ENCODE results near the gene HNRNPD.

Gene HNRNPD

GRCh38 chr4:82380344-82380743 lies 6.6 kb upstream of the HNRNPD start:
- TF ChIP-seq CTCF (IDR thresholded peaks at IDR 0.05; ENCODE audit: unreplicated experiment in 3 of 3): no peak
- H3K27ac Mint-ChIP-seq: no peak overlapping the region
- H3K27me3 Mint-ChIP-seq (ENCODE audit: low read depth): no peaks in the 10 kb centered on the region
- peaks cover 22% of the 10 kb centered on the region for H3K36me3 Mint-ChIP-seq (ENCODE audit: low read depth)
- H3K9me3 Mint-ChIP-seq: peaks cover 9% of the 10 kb centered on the region
- peaks cover 35% of the 10 kb centered on the region for H3K4me1 Mint-ChIP-seq
- H3K4me3 Mint-ChIP-seq: no peak overlapping the region

DNA sequence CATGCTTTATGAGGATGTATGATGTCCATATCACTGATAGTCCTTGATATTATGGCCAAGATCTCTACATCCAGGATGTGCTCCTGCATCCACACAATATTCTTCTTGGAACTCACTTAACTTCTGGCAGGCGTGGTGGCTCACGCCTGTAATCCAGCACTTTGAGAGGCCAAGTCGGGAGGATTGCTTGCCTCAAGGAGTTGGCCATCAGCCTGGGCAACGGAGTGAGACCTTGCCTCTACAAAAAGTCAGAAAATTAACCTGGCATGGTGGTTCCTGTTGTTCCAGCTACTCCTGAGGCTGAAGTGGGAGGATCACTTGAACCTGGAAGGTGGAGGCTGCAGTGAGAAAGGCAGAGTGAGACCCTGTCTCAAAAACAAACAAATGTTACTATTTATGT lies 2.3 kb upstream of the HNRNPD start:
- peaks cover 42% of the 10 kb centered on the region for H3K4me1 Mint-ChIP-seq
- H3K27ac Mint-ChIP-seq: peak overlapping the region; percentile 21 to 79 (median 74)

GRCh38 chr4:82373486-82373815 lies 340 bp downstream of the HNRNPD start:
- Mint-ChIP-seq H3K4me3 (peak overlapping the region; percentile 92 to 99 (median 98)), H3K9me3 (no peaks in the 10 kb centered on the region), H3K36me3 (ENCODE audit: low read depth) (peaks cover 44% of the 10 kb centered on the region), H3K4me1 (peaks cover 50% of the 10 kb centered on the region), H3K27me3 (ENCODE audit: low read depth) (no peaks in the 10 kb centered on the region), H3K27ac (peak overlapping the region; percentile 96 to 100 (median 99))
- no peak for TF ChIP-seq CTCF (IDR thresholded peaks at IDR 0.05; ENCODE audit: unreplicated experiment in 3 of 3)

More for the DNA sequence above, 2.3 kb upstream of the HNRNPD start:
- peak overlapping the region; percentile 92 to 99 (median 98) for H3K4me3 Mint-ChIP-seq
- no peaks in the 10 kb centered on the region for H3K27me3 Mint-ChIP-seq (ENCODE audit: low read depth)
- TF ChIP-seq CTCF (IDR thresholded peaks at IDR 0.05; ENCODE audit: unreplicated experiment in 3 of 3): no peak
- no peaks in the 10 kb centered on the region for H3K9me3 Mint-ChIP-seq
- H3K36me3 Mint-ChIP-seq (ENCODE audit: low read depth): peaks cover 28% of the 10 kb centered on the region

DNA sequence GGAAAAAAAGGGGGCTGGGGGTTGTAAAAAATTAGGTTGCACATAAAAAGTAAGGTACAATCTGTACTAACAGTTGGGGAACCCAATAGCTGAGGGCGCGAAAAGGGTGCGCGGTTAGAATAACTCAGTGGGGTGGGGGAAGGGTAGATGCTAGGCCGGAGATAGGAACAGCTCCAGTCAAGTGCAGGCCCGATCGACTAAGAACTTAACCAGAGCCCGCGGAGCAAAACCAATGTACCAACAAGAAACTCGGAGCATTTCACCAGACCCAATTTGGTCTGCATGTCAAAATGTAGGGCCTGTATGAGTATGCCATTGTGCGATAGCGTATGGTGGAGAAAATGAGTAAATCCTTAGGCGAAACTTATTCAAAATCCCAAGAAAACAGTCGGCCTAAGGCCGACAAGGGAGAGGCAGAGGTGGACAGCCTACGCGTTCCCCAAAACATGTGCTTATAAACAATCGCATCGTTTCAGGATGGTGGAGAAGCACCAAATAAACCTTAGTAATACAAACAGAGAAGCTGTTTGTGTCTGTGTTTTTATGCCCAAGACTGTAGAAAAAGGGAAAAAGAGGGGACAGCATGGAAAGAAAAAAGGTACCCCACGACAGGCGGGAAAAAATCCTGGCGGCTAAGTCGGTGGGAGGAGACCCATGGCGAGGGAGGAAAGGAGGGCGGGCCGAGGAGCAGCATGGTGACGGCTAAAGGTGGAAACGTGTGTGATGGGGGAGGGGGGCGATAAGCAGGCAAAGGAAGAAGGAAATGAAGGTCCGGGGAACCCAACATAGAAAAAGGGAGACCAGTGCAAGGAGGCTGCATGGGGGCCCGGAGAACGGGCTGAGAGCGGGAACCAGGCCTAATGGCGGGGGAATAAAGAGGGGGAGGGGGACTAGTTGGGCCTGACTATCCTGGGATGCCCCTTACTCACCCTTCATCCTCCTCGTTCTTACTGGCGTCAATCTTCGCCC lies 990 bp downstream of the HNRNPD start:
- no peaks in the 10 kb centered on the region for H3K9me3 Mint-ChIP-seq
- H3K4me3 Mint-ChIP-seq: peak overlapping the region; percentile 92 to 99 (median 98)
- peaks cover 51% of the 10 kb centered on the region for H3K4me1 Mint-ChIP-seq
- peaks cover 45% of the 10 kb centered on the region for H3K36me3 Mint-ChIP-seq (ENCODE audit: low read depth)
- TF ChIP-seq CTCF (IDR thresholded peaks at IDR 0.05; ENCODE audit: unreplicated experiment in 3 of 3): no peak
- no peaks in the 10 kb centered on the region for H3K27me3 Mint-ChIP-seq (ENCODE audit: low read depth)
- H3K27ac Mint-ChIP-seq: peak overlapping the region; percentile 96 to 100 (median 99)

DNA sequence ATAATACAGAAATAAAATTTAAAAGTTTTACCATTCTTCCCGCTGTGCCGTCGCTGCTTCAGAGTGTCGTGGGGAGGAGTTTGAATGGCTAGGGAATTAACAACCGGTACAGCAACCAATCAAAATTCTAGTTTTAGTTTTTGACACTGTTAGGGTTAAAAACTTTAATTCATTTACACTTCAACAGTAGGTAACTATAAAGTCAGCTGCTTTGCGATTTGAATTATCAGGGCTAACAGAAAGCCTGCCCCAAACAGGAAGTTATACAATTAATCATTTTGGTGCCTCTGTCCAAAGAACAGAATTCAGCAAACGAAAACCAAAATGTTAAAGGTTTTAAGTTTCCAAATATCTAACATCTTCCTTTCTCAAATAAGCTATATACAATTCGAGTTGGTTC lies 2.3 kb downstream of the HNRNPD start:
- TF ChIP-seq CTCF (IDR thresholded peaks at IDR 0.05; ENCODE audit: unreplicated experiment in 3 of 3): no peak
- Mint-ChIP-seq H3K4me1 (peaks cover 53% of the 10 kb centered on the region), H3K4me3 (peak overlapping the region; percentile 92 to 99 (median 98)), H3K27ac (peak overlapping the region; percentile 96 to 100 (median 99)), H3K9me3 (no peaks in the 10 kb centered on the region), H3K36me3 (ENCODE audit: low read depth) (peaks cover 52% of the 10 kb centered on the region), H3K27me3 (ENCODE audit: low read depth) (no peaks in the 10 kb centered on the region)
